GM19351 (cell line): ENCODE measurements around the gene DCC.

Source experiments
- ATAC-seq: cut with Tn5 transposase; IDR thresholded peaks from one replicate; pipeline ENCODE4 v1.9.1; 2021; ENCODE audit warnings: mild to moderate bottlenecking, moderate library complexity; ENCODE audit not compliant: unreplicated experiment

DCC gene

GRCh38 chr18:53534695-53535094 is 1194.7 kb downstream of the DCC start:
- ATAC-seq = no peak

GRCh38 chr18:53536908-53537307 is 1196.9 kb downstream of the DCC start:
- ATAC-seq = no peak

- ATAC-seq = no peak
Measured at GRCh38 chr18:53541924-53542323, 1201.9 kb downstream of the DCC start.

- ATAC-seq = no peak
Measured at GRCh38 chr18:53543711-53544110, 1203.7 kb downstream of the DCC start.

GRCh38 chr18:53544917-53545316 is 1204.9 kb downstream of the DCC start:
- no peak for ATAC-seq

- no peak for ATAC-seq
Measured at GRCh38 chr18:53551868-53552426, 1212.0 kb downstream of the DCC start.

GRCh38 chr18:53553030-53553429 is 1213.0 kb downstream of the DCC start:
- no peak for ATAC-seq

GRCh38 chr18:53556450-53556849 is 1216.5 kb downstream of the DCC start:
- no peak for ATAC-seq

GRCh38 chr18:53560546-53560945 is 1220.5 kb downstream of the DCC start:
- no peak for ATAC-seq

- ATAC-seq = no peak
Measured at GRCh38 chr18:53566626-53567025, 1226.6 kb downstream of the DCC start.

GRCh38 chr18:53567929-53568574 is 1228.1 kb downstream of the DCC start:
- ATAC-seq = peak; percentile 65
